Effector memory CD8-positive, alpha-beta T cell (primary cell): Measurements from ENCODE around the gene CDC16.
"Not testable (repeated sequence)": the region's sequence is repeated elsewhere in the genome, so short reads cannot be mapped to it uniquely, and the experiment has no call there.

Source experiments
- ATAC-seq: fragments of 150-1000 bp; cut with Tn5 transposase; replicated peaks from 2 replicates; pipeline ENCODE4 v1.10.0; 2021; ENCODE audit warnings: mild to moderate bottlenecking, moderate library complexity
- DNase-seq, 3 experiments: peaks; one replicate each; pipeline ENCODE4 v3.0.0; 2021
- H3K27ac Mint-ChIP-seq, 2 donors: one replicate each; pipeline ENCODE4 v1.8.0; 2022; ENCODE audit warnings: mild to moderate bottlenecking in 2 of 2, mixed read lengths in 2 of 2, moderate library complexity in 2 of 2
- H3K27me3 Mint-ChIP-seq, 2 donors: one replicate each; pipeline ENCODE4 v1.8.0; 2022; ENCODE audit warnings: mixed read lengths in 2 of 2
- H3K36me3 Mint-ChIP-seq: one replicate; pipeline ENCODE4 v1.8.0; 2022; ENCODE audit warnings: mild to moderate bottlenecking, moderate library complexity, mixed read lengths; ENCODE audit not compliant: insufficient read depth
- H3K4me1 Mint-ChIP-seq, 2 donors: one replicate each; pipeline ENCODE4 v1.8.0; 2022; ENCODE audit warnings: low read depth in 2 of 2, mixed read lengths in 2 of 2
- H3K4me3 Mint-ChIP-seq, 2 donors: one replicate each; pipeline ENCODE4 v1.8.0; 2022; ENCODE audit warnings: mild to moderate bottlenecking in 2 of 2, mixed read lengths in 2 of 2, moderate library complexity in 2 of 2
- H3K9me3 Mint-ChIP-seq, 2 donors: one replicate each; pipeline ENCODE4 v1.8.0; 2022; ENCODE audit warnings: mixed read lengths in 2 of 2
- total RNA-seq, 9 experiments: gene quantifications; one replicate each; lab custom pipeline; 2026; lab: John Stamatoyannopoulos, UW

Gene CDC16
- 44.3 to 75.8 (median 68.0) reads per million in 9 experiments for total RNA-seq

DNA sequence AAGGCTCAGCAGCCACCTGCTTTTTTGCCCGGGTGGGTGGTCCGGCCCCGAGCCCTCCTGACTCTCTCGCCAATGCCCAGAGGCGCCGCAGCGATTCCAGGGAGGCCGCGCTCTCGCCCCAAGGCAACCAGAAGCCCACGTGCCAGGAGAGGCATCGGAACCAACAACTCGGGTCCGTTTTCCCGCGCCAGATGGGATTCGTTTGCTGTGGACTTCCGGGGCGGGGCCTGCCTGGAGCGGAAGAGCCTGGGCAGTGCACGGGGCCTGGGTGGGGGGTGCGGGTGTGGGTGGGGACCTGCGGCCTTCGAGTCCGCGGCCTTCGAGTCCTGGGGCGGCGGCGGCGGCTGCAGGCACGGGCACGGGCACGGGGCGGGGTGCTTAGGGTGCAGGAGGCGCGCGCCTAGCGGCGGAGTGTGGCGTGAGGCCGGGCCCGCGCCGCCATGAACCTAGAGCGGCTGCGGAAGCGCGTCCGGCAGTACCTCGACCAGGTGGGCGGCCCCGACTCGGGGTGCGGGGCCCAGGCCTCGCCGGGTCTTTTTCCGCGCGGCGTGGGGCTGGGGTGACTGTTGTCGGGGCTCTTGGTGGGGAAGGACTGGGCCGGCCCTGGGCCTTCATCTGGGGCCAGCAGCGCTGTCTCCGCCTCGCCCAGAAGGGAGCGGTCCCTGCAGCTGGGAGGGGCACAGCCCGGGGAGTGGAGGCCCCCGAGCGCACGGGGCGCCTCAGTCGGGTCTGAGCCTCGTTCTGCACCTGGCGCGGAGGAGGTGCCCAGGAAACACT is at the start of gene CDC16:
Gene CDC16, plus strand, starts transcription at position 253 of the 777 bp plus-strand sequence. Its CDS starts 188 bp downstream, at position 441.
- Mint-ChIP-seq H3K4me3 (peak within 1 kb of the TSS; percentile 82 to 85), H3K27ac (peak within 1 kb of the TSS; percentile 59 to 80), H3K9me3 (no peaks in the 10 kb centered on the region), H3K36me3 (peaks cover 33% of the 10 kb centered on the region), H3K27me3 (peaks cover 11 to 13% of the 10 kb centered on the region in 2 donors), H3K4me1 (peaks cover 21% of the 10 kb centered on the region in 2 donors)
- DNase-seq (peak; percentile 47 to 65 (median 49)), ATAC-seq (peak; percentile 89)

DNA sequence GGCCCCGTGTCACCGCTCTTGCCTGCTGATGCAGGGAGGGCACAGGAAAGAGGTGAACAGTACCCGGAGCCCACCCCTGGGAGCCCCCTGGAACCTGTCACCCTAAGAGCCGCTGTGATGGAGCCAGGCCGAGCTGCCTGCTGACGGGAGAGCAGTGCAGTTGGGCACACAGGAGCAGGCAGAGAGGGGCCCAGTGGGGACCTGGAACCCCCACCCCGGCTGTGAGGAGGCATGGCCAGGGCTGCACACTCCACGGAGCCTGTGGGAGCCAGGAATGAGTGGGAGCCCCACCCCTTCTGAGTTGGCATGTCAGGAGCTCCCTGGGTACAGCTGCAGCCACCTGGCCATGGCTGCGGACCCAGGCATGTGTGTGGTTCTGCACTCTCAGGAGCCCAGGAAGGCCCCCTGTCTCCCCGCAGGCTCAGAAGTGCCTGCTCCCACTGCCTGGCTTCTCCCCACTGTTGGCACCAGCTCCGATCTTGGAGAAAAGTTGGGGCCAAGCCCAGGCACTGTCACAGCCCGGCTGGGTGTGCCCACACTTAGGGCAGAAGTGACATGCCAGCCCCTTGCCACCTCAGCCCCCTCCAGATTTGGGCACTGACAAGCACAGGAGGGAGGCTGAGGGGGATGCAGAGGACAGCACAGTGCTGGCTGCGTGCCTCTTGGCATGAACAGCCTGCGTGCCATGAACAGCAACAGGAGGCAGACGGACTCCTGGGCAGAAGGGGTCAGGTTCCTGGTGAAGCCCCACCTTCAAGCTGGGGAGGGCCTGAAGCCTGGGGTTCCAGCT is 49.3 kb upstream of the CDC16 start:
- no peaks in the 10 kb centered on the region for H3K36me3 Mint-ChIP-seq
- H3K9me3 Mint-ChIP-seq: no peaks in the 10 kb centered on the region

GRCh38 chr13:114194853-114195252 is 39.8 kb upstream of the CDC16 start:
- H3K4me3 Mint-ChIP-seq: peak overlapping the region; percentile 19 to 45
- no peaks in the 10 kb centered on the region for H3K9me3 Mint-ChIP-seq
- ATAC-seq (peak; percentile 78), DNase-seq (no peak)
- H3K27ac Mint-ChIP-seq: peak overlapping the region; percentile 15 to 50
- H3K4me1 Mint-ChIP-seq: peaks cover 10 to 17% of the 10 kb centered on the region in 2 donors
- no peaks in the 10 kb centered on the region for H3K36me3 Mint-ChIP-seq
- H3K27me3 Mint-ChIP-seq: no peaks in the 10 kb centered on the region

More for the DNA sequence above, 49.3 kb upstream of the CDC16 start:
- Mint-ChIP-seq H3K27me3 (peaks cover 9 to 22% of the 10 kb centered on the region in 2 donors), H3K27ac (no peak overlapping the region), H3K4me3 (no peak overlapping the region), H3K4me1 (peaks cover 19% of the 10 kb centered on the region in 2 donors)
- ATAC-seq (no peak), DNase-seq (no peak)

GRCh38 chr13:114196629-114197028 is 38.1 kb upstream of the CDC16 start:
- ATAC-seq (no peak), DNase-seq (no peak)
- Mint-ChIP-seq H3K4me3 (no peak overlapping the region), H3K27ac (no peak overlapping the region), H3K36me3 (no peaks in the 10 kb centered on the region), H3K4me1 (peaks cover 10 to 17% of the 10 kb centered on the region in 2 donors), H3K27me3 (no peaks in the 10 kb centered on the region), H3K9me3 (no peaks in the 10 kb centered on the region)

DNA sequence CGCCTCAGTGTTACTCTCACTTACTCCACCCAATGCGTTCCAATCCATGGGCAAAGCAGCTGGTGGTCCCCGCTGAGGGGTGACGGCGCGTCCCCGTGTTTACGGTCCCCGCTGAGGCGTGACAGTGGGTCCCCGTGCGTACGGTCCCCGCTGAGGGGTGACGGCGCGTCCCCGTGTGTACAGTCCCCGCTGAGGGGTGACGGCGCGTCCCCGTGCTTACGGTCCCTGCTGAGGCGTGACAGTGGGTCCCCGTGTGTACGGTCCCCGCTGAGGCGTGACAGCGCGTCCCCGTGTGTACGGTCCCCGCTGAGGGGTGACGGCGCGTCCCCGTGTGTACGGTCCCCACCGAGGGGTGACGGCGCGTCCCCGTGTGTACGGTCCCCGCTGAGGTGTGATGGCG is 36.1 kb upstream of the CDC16 start:
- Mint-ChIP-seq H3K4me3 (no peak overlapping the region), H3K36me3 (no peaks in the 10 kb centered on the region), H3K27me3 (no peaks in the 10 kb centered on the region), H3K9me3 (no peaks in the 10 kb centered on the region), H3K27ac (no peak overlapping the region), H3K4me1 (peaks cover 16 to 22% of the 10 kb centered on the region in 2 donors)
- no peak for ATAC-seq
- no peak for DNase-seq

- not testable (repeated sequence) for H3K27ac Mint-ChIP-seq, H3K9me3 Mint-ChIP-seq, H3K36me3 Mint-ChIP-seq, H3K27me3 Mint-ChIP-seq, DNase-seq, ATAC-seq, H3K4me3 Mint-ChIP-seq
- H3K4me1 Mint-ChIP-seq: peaks cover 20 to 24% of the 10 kb centered on the region in 2 donors
These were observed 35.2 kb upstream of the CDC16 start for GRCh38 chr13:114199526-114199925.

GRCh38 chr13:114199954-114200353 is 34.7 kb upstream of the CDC16 start:
- no peak overlapping the region for H3K27ac Mint-ChIP-seq
- H3K9me3 Mint-ChIP-seq: no peaks in the 10 kb centered on the region
- H3K4me3 Mint-ChIP-seq: no peak overlapping the region
- no peak for DNase-seq
- no peaks in the 10 kb centered on the region for H3K36me3 Mint-ChIP-seq
- H3K4me1 Mint-ChIP-seq: peaks cover 20 to 24% of the 10 kb centered on the region in 2 donors
- H3K27me3 Mint-ChIP-seq: no peaks in the 10 kb centered on the region
- no peak for ATAC-seq

- ATAC-seq (no peak), DNase-seq (no peak)
- Mint-ChIP-seq H3K4me1 (peaks cover 15 to 22% of the 10 kb centered on the region in 2 donors), H3K4me3 (no peak overlapping the region), H3K9me3 (no peaks in the 10 kb centered on the region), H3K36me3 (no peaks in the 10 kb centered on the region), H3K27me3 (no peaks in the 10 kb centered on the region), H3K27ac (no peak overlapping the region)
These were observed 34.2 kb upstream of the CDC16 start for GRCh38 chr13:114200399-114200911.

GRCh38 chr13:114202581-114202980 is 32.1 kb upstream of the CDC16 start:
- no peaks in the 10 kb centered on the region for H3K36me3 Mint-ChIP-seq
- ATAC-seq (no peak), DNase-seq (no peak)
- H3K9me3 Mint-ChIP-seq: no peaks in the 10 kb centered on the region
- H3K27me3 Mint-ChIP-seq: no peaks in the 10 kb centered on the region
- no peak overlapping the region for H3K27ac Mint-ChIP-seq
- H3K4me3 Mint-ChIP-seq: no peak overlapping the region
- peaks cover 15 to 27% of the 10 kb centered on the region in 2 donors for H3K4me1 Mint-ChIP-seq

- peak; percentile 56 for ATAC-seq
- Mint-ChIP-seq H3K36me3 (no peaks in the 10 kb centered on the region), H3K4me3 (peak overlapping the region in 1 of 2 donors; percentile 19), H3K27me3 (no peaks in the 10 kb centered on the region), H3K9me3 (no peaks in the 10 kb centered on the region), H3K27ac (no peak overlapping the region), H3K4me1 (peaks cover 15 to 27% of the 10 kb centered on the region in 2 donors)
- DNase-seq: peak in 1 of 3 experiments; percentile 16
These were observed 31.2 kb upstream of the CDC16 start for GRCh38 chr13:114203536-114203935.

GRCh38 chr13:114204894-114205293 is 29.8 kb upstream of the CDC16 start:
- H3K27ac Mint-ChIP-seq: no peak overlapping the region
- no peaks in the 10 kb centered on the region for H3K27me3 Mint-ChIP-seq
- no peaks in the 10 kb centered on the region for H3K9me3 Mint-ChIP-seq
- H3K4me3 Mint-ChIP-seq: no peak overlapping the region
- no peak for DNase-seq
- peaks cover 15 to 27% of the 10 kb centered on the region in 2 donors for H3K4me1 Mint-ChIP-seq
- no peaks in the 10 kb centered on the region for H3K36me3 Mint-ChIP-seq
- ATAC-seq: peak; percentile 42

- no peak overlapping the region for H3K27ac Mint-ChIP-seq
- peaks cover 2% of the 10 kb centered on the region for H3K36me3 Mint-ChIP-seq
- no peak for DNase-seq
- H3K4me3 Mint-ChIP-seq: no peak overlapping the region
- H3K27me3 Mint-ChIP-seq: peaks cover 12 to 22% of the 10 kb centered on the region in 2 donors
- ATAC-seq: no peak
- peaks cover 23 to 33% of the 10 kb centered on the region in 2 donors for H3K4me1 Mint-ChIP-seq
- H3K9me3 Mint-ChIP-seq: no peaks in the 10 kb centered on the region
These were observed 26.6 kb upstream of the CDC16 start for GRCh38 chr13:114208134-114208533.

DNA sequence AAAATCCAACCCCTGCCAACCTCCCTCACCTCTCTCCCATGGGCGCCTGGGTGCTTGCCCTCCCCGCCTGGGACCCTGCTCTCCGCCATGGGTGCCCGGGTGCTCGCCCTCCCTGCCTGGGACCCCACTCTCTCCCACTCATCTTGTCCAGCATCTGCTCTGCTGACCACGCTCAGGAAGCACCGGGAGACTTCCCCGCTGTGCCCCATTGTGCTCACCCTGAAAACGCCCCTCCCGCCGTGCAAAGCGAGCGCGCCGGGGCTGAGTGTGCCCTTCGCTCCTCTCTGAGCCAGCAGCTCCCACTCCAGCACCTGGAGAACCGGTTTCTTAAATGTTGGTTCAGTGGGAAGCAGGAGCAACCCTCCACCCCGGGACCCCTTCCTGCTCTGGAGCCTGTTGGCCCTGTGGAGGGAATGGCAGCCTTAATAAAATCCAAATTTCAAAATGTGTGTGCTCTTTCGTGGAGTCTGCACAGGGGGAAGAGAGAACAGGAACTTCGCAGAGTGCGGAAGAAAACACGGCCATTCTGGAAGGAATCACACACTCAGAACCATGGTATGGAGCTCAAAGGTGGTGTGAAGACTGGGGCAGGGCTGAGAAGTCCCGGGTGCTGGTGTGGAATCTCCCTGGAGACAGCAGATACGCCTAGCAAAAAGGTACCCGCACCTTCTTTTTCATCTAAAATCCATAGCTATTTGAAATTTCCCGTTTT is 23.1 kb upstream of the CDC16 start:
- Mint-ChIP-seq H3K27me3 (peaks cover 12 to 22% of the 10 kb centered on the region in 2 donors), H3K4me1 (peaks cover 10 to 12% of the 10 kb centered on the region in 2 donors)

More for the DNA sequence above, 23.1 kb upstream of the CDC16 start:
- Mint-ChIP-seq H3K9me3 (no peaks in the 10 kb centered on the region), H3K27ac (peak overlapping the region in 1 of 2 donors; percentile 35), H3K36me3 (peaks cover 2% of the 10 kb centered on the region), H3K4me3 (no peak overlapping the region)
- no peak for DNase-seq
- ATAC-seq: no peak
